Breast epithelium (tissue), 4 donors: Measurements from ENCODE around the gene SKOR1. TPM values are rescaled to one million over a fixed set of nuclear protein-coding genes. Genes with fewer than 3 reads are reported as not detected.

Experiments
- DNase-seq, 2 donors: peaks; one replicate each; pipeline ENCODE4 v3.0.0-alpha.2; 2019; ENCODE audit warnings: low spot score in 2 of 2
- H3K27ac ChIP-seq, 2 donors: fragments of 200-600 bp; sonication (generic) in 1 of 2; one replicate each; pipeline ENCODE4 v1.5.1; 2016 to 2019; ENCODE audit warnings: mild to moderate bottlenecking in 1 of 2
- H3K27me3 ChIP-seq, 2 donors: fragments of 200-600 bp; sonication (generic) in 1 of 2; one replicate each; pipeline versions ENCODE4 v1.5.1 to v1.6.0; 2017 to 2019; ENCODE audit warnings: control low read depth in 1 of 2, mild to moderate bottlenecking in 1 of 2
- H3K36me3 ChIP-seq: fragments of 200-600 bp; one replicate; pipeline ENCODE4 v1.5.1; 2019
- H3K4me1 ChIP-seq, 2 donors: fragments of 200-600 bp; sonication (generic); one replicate each; pipeline ENCODE4 v1.5.1; 2016 to 2019; ENCODE audit warnings: control low read depth in 1 of 2
- H3K4me3 ChIP-seq, 3 donors: fragments of 200-600 bp; sonication (generic); 1 replicate in 2 of 3; 2 replicates in 1 of 3; pipeline ENCODE4 v1.5.1; 2016 to 2019; ENCODE audit warnings: mild to moderate bottlenecking in 3 of 3, moderate library complexity in 2 of 3
- H3K9me3 ChIP-seq, 2 donors: fragments of 200-600 bp; sonication (generic) in 1 of 2; one replicate each; pipeline ENCODE4 v1.5.1; 2016 to 2019; ENCODE audit warnings: control low read depth in 1 of 2
- POLR2A ChIP-seq: fragments of 450-650 bp; IDR thresholded peaks from one replicate; pipeline ENCODE4 v1.6.1; 2016; ENCODE audit warnings: antibody characterized with exemption, mild to moderate bottlenecking, moderate library complexity
- POLR2AphosphoS5 ChIP-seq, 3 donors: sonication (generic); formaldehyde crosslinking; IDR thresholded peaks; one replicate each; pipeline ENCODE4 v1.6.1; 2017; ENCODE audit warnings: antibody characterized with exemption in 3 of 3
- intact Hi-C: fragments of 100-400 bp; cut with DNase I; formaldehyde crosslinking; loops from one replicate; pipeline ENCODE4 v1.15.1; 2023; ENCODE audit warnings: low total_unique reads
- total RNA-seq, 3 donors: library from RNA; depleted of rRNA; stranded (reverse); fragments of >200 nt; gene quantifications; one replicate each; pipeline ENCODE4 v1.1.0, GENCODE V29; 2016
- TF ChIP-seq, protein P1 (sequence below), 3 donors: fragments of 450-650 bp; IDR thresholded peaks; one replicate each; pipeline ENCODE4 v1.5.1; 2016 to 2017; ENCODE audit warnings: antibody characterized with exemption in 3 of 3, mild to moderate bottlenecking in 3 of 3, moderate library complexity in 3 of 3

The SKOR1 gene
- total RNA-seq, 3 donors from 2014 or later: 0.98 to 1.8 (median 1.1) TPM

DNA sequence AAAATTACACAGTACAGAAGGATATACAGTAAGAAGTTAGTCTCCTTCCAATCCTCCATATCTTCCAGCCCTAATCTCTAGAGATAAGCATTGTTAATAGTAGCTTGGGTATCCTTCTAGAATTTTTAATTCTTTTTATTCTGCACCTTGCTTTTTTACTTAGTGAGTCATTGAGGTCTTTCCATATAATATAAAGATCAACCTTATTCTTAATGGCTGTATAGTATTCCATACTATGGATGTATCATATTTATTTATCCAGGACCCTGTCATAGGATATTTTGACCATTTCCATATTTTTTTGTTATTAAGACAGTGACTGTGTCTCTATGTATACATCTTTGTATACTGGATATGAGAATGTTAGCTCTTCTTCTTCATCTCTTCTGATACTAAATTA lies 36.3 kb upstream of the SKOR1 start:
- no peaks in the 10 kb centered on the region for H3K4me1 ChIP-seq
- TF ChIP-seq POLR2AphosphoS5 (IDR thresholded peaks at IDR 0.05): no peak
- TF ChIP-seq, protein P1, sequence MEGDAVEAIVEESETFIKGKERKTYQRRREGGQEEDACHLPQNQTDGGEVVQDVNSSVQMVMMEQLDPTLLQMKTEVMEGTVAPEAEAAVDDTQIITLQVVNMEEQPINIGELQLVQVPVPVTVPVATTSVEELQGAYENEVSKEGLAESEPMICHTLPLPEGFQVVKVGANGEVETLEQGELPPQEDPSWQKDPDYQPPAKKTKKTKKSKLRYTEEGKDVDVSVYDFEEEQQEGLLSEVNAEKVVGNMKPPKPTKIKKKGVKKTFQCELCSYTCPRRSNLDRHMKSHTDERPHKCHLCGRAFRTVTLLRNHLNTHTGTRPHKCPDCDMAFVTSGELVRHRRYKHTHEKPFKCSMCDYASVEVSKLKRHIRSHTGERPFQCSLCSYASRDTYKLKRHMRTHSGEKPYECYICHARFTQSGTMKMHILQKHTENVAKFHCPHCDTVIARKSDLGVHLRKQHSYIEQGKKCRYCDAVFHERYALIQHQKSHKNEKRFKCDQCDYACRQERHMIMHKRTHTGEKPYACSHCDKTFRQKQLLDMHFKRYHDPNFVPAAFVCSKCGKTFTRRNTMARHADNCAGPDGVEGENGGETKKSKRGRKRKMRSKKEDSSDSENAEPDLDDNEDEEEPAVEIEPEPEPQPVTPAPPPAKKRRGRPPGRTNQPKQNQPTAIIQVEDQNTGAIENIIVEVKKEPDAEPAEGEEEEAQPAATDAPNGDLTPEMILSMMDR (IDR thresholded peaks at IDR 0.05): no peak
- TF ChIP-seq POLR2A: no peak
- intact Hi-C loops: loop anchor here (10.0 kb wide), 1 partner anchor 1584 kb away; no protein-coding TSS in a partner anchor
- no peak overlapping the region for H3K4me3 ChIP-seq
- H3K36me3 ChIP-seq: no peaks in the 10 kb centered on the region
- H3K9me3 ChIP-seq: no peaks in the 10 kb centered on the region
- no peak overlapping the region for H3K27ac ChIP-seq
- no peak for DNase-seq
- H3K27me3 ChIP-seq: no peaks in the 10 kb centered on the region

DNA sequence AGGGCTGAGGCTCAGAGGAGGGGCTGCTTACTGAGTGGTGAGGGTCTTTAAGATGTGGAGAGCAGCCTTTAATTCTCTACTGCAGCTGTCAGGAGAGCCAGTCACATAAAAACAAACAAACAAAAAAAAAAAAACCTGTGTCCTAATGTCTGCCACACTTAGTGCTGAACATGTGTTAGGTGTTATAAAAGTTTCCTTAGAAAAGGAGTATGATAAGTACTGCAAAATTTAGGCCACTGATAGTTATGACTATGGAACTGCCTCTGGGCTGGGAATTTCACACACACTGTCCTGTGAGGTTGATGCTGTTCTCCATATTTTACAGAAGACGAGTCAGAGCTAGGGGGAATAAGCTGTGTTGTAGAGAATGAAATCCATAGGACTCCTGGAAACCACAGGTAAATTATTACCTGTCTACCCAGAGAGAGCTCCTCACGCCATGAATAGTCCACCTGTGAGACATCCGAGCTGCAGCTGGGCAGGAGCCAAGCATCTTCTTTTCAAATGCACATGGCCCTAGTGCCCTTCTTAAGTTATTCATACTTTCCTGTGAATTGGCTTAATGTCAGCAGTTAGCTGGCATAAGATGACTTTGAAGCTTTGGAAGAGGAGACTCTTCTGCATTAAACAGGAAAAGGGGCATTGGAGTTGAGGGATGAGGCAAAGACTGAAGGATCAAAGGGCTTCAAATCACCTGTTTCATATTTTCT lies 34.5 kb upstream of the SKOR1 start:
- intact Hi-C loops: no loop called here

DNA sequence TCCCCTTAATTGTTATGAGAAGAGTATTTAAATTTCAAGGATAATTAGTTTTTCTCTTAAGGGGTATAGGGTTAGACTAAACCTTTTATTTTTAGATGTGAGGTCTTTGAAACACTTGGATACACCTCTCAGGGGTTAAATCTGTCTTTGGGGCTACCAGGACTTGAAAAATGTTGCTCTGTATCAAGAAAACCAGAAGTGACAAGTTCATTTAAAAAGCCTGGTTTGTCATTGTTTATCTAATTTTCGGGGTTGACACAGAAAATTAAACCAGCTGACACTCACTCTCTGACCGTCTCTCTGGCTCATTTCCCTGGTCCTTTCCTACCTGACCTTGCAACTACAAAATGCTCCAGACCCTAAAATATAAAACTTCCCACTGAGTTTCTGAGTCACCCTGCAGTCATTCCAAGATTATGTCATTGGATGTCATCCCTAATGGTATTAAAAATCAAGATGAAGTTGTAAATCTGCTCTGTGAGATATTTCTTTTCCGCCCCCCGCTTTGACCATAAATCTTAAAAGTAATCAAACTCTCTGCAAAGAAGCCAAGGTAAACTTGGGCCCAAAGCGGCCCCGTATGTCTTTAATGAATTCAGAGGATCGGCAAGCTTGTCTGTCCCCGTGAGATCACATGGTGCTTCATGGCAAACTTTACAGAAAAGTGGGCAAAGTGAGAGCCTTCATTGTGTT lies 32.9 kb upstream of the SKOR1 start:
- TF ChIP-seq POLR2AphosphoS5 (IDR thresholded peaks at IDR 0.05) (no peak), POLR2A (no peak)
- TF ChIP-seq, protein P1 (IDR thresholded peaks at IDR 0.05): no peak
- intact Hi-C loops: no loop called here
- DNase-seq: no peak
- H3K27ac ChIP-seq: no peak overlapping the region
- H3K36me3 ChIP-seq: no peaks in the 10 kb centered on the region
- no peaks in the 10 kb centered on the region for H3K4me1 ChIP-seq
- no peak overlapping the region for H3K4me3 ChIP-seq
- H3K27me3 ChIP-seq: no peaks in the 10 kb centered on the region
- H3K9me3 ChIP-seq: peaks cover 0 to 8% of the 10 kb centered on the region in 2 donors

More for the DNA sequence above, 34.5 kb upstream of the SKOR1 start:
- TF ChIP-seq POLR2A (no peak), POLR2AphosphoS5 (IDR thresholded peaks at IDR 0.05) (no peak)
- TF ChIP-seq, protein P1 (IDR thresholded peaks at IDR 0.05): no peak
- no peaks in the 10 kb centered on the region for H3K36me3 ChIP-seq
- H3K9me3 ChIP-seq: peaks cover 0 to 8% of the 10 kb centered on the region in 2 donors
- H3K4me1 ChIP-seq: no peaks in the 10 kb centered on the region
- no peak overlapping the region for H3K27ac ChIP-seq
- no peaks in the 10 kb centered on the region for H3K27me3 ChIP-seq
- no peak overlapping the region for H3K4me3 ChIP-seq
- DNase-seq: no peak

DNA sequence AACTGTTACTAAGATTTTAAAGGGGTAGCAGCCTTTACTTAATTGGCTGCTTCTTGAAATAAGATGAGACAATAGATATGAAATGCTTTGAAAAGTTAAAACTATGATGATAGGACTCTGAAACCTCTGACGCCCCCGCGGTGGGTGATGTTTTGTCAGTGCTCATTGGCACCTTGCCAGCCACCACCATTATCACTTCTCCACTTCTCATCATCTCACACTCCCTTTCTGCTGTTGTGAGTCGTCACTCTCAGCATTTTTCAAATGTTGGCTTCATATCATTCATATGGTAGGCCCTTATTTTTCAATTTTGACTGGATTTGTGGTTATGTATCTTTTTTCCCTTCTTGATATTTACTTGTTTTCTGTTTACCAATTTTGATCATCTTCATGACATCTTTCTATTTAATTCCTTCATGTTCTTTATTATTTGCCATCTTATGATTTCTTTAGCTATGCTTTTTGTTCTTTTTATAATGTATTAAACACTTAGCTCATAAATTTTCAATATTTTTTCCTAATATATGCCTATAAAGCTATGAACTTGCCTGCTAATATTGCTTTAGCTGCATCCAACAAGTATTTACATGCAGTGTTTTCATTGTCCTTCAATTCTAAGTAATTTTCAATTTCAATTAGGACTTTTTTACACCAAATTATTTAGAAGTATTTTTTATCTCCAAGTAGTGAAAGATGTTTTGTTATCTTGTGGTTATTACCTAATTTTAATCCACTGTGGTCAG lies 30.3 kb upstream of the SKOR1 start:
- H3K27ac ChIP-seq: no peak overlapping the region
- no peaks in the 10 kb centered on the region for H3K36me3 ChIP-seq
- DNase-seq: no peak
- TF ChIP-seq, protein P1 (IDR thresholded peaks at IDR 0.05): no peak
- TF ChIP-seq POLR2AphosphoS5 (IDR thresholded peaks at IDR 0.05) (no peak), POLR2A (no peak)
- H3K4me3 ChIP-seq: no peak overlapping the region
- no peaks in the 10 kb centered on the region for H3K27me3 ChIP-seq
- H3K9me3 ChIP-seq: peaks cover 0 to 8% of the 10 kb centered on the region in 2 donors
- no peaks in the 10 kb centered on the region for H3K4me1 ChIP-seq
- intact Hi-C loops: no loop called here
